MCF 10A (cell line): ENCODE measurements around the gene ASPG. TPM values are rescaled to one million over a fixed set of nuclear protein-coding genes. Genes with fewer than 3 reads are reported as not detected.

Experiments used
- BruUV-seq: library from RNA; stranded (reverse); fragments of 400-500 nt; replicated peaks from 2 replicates; lab custom pipeline; 2021; lab: Mats Ljungman, UMichigan
- CTCF ChIA-PET: fragments of 300-600 bp; sonication (Branson Sonifier 250); formaldehyde crosslinking; extraction: SDS; loops from one replicate; lab custom pipeline; 2021; ENCODE audit warnings: antibody characterized with exemption, inconsistent platforms; lab: Yijun Ruan, JAX
- POLR2A ChIA-PET: fragments of 300-600, 350-650 bp; sonication (Branson Sonifier 250); formaldehyde crosslinking; extraction: SDS; loops from one replicate; lab custom pipeline; 2020; ENCODE audit warnings: antibody characterized with exemption, inconsistent platforms; lab: Yijun Ruan, JAX
- DNase-seq: peaks from one replicate; pipeline ENCODE4 v3.0.0-alpha.2; 2018; ENCODE audit not compliant: unreplicated experiment
- H3K27ac Mint-ChIP-seq: one replicate; pipeline ENCODE4 v1.8.0; 2022; ENCODE audit warnings: mild to moderate bottlenecking, low read depth, mixed read lengths; ENCODE audit not compliant: unreplicated experiment
- H3K27me3 Mint-ChIP-seq: one replicate; pipeline ENCODE4 v1.8.0; 2022; ENCODE audit warnings: mixed read lengths; ENCODE audit not compliant: insufficient read depth, unreplicated experiment
- H3K36me3 Mint-ChIP-seq: one replicate; pipeline ENCODE4 v1.8.0; 2022; ENCODE audit warnings: mild to moderate bottlenecking, moderate library complexity, mixed read lengths; ENCODE audit not compliant: insufficient read depth, unreplicated experiment
- H3K4me1 Mint-ChIP-seq: one replicate; pipeline ENCODE4 v1.8.0; 2022; ENCODE audit warnings: mixed read lengths; ENCODE audit not compliant: insufficient read depth, unreplicated experiment
- H3K4me3 Mint-ChIP-seq: one replicate; pipeline ENCODE4 v1.8.0; 2022; ENCODE audit warnings: mild to moderate bottlenecking, moderate library complexity, mixed read lengths; ENCODE audit not compliant: unreplicated experiment
- H3K9me3 Mint-ChIP-seq: one replicate; pipeline ENCODE4 v1.8.0; 2022; ENCODE audit warnings: mixed read lengths; ENCODE audit not compliant: unreplicated experiment
- CTCF ChIP-seq: fragments of 200-600 bp; IDR thresholded peaks from one replicate; pipeline ENCODE4 v1.8.0; 2022; ENCODE audit warnings: antibody characterized with exemption, mild to moderate bottlenecking; ENCODE audit not compliant: unreplicated experiment
- intact Hi-C: fragments of 100-400 bp; cut with micrococcal nuclease; formaldehyde crosslinking; loops from 2 replicates; pipeline ENCODE4 v1.14.1; 2022
- total RNA-seq: library from RNA; stranded (reverse); gene quantifications from 2 replicates; pipeline ENCODE4 v1.2.3, GENCODE V29; 2022

The ASPG gene
- total RNA-seq, 1 experiment from 2014 or later = 0.12 TPM

GRCh38 chr14:104086661-104087461, 1.4 kb downstream of the ASPG start:
- no peak for TF ChIP-seq CTCF
- no peak overlapping the region for H3K27ac Mint-ChIP-seq
- no peaks in the 10 kb centered on the region for H3K4me1 Mint-ChIP-seq
- no peak for DNase-seq
- no peaks in the 10 kb centered on the region for H3K36me3 Mint-ChIP-seq
- H3K27me3 Mint-ChIP-seq = no peaks in the 10 kb centered on the region
- no TSS peak for BruUV-seq
- H3K4me3 Mint-ChIP-seq = no peak overlapping the region
- intact Hi-C loops = no loop called here
- H3K9me3 Mint-ChIP-seq = no peaks in the 10 kb centered on the region
- ChIA-PET CTCF (interaction anchor here (1.3 to 1.9 kb wide), 2 partner anchors 10 kb away, joined by 4 to 10 read pairs; no protein-coding TSS in a partner anchor), POLR2A (no interaction called here)

GRCh38 chr14:104087505-104087904, 2.0 kb downstream of the ASPG start:
- intact Hi-C loops = no loop called here
- Mint-ChIP-seq H3K4me3 (no peak overlapping the region), H3K4me1 (no peaks in the 10 kb centered on the region), H3K9me3 (no peaks in the 10 kb centered on the region), H3K27ac (no peak overlapping the region), H3K36me3 (no peaks in the 10 kb centered on the region), H3K27me3 (no peaks in the 10 kb centered on the region)
- POLR2A ChIA-PET = no interaction called here
- no TSS peak for BruUV-seq
- CTCF ChIA-PET = interaction anchor here (1.2 to 1.9 kb wide), 3 partner anchors 9 to 44 kb away, joined by 3 to 10 read pairs (median 4); no protein-coding TSS in a partner anchor
- TF ChIP-seq CTCF = no peak
- no peak for DNase-seq

- CTCF ChIA-PET = interaction anchor here (0.5 to 1.9 kb wide), 9 partner anchors 11 to 476 kb away, joined by 3 to 10 read pairs (median 3); no protein-coding TSS in a partner anchor
- POLR2A ChIA-PET = interaction anchor here (0.7 kb wide), 1 partner anchor 107 kb away, joined by 3 read pairs; no protein-coding TSS in a partner anchor
- no peaks in the 10 kb centered on the region for H3K27me3 Mint-ChIP-seq
- no peak for TF ChIP-seq CTCF
- intact Hi-C loops = no loop called here
- H3K4me3 Mint-ChIP-seq = no peak overlapping the region
- no peaks in the 10 kb centered on the region for H3K36me3 Mint-ChIP-seq
- DNase-seq = no peak
- H3K4me1 Mint-ChIP-seq = no peaks in the 10 kb centered on the region
- H3K27ac Mint-ChIP-seq = no peak overlapping the region
- H3K9me3 Mint-ChIP-seq = no peaks in the 10 kb centered on the region
- BruUV-seq = no TSS peak
These were observed 2.7 kb downstream of the ASPG start for GRCh38 chr14:104087981-104088850.
